ENCODE data around the gene CARMIL1. TPM values are rescaled to one million over a fixed set of nuclear protein-coding genes. Genes with fewer than 3 reads are reported as not detected.

The CARMIL1 gene
- total and polyA plus RNA-seq, 10 donors: 3.7 to 34.8 (median 9.3) TPM

DNA sequence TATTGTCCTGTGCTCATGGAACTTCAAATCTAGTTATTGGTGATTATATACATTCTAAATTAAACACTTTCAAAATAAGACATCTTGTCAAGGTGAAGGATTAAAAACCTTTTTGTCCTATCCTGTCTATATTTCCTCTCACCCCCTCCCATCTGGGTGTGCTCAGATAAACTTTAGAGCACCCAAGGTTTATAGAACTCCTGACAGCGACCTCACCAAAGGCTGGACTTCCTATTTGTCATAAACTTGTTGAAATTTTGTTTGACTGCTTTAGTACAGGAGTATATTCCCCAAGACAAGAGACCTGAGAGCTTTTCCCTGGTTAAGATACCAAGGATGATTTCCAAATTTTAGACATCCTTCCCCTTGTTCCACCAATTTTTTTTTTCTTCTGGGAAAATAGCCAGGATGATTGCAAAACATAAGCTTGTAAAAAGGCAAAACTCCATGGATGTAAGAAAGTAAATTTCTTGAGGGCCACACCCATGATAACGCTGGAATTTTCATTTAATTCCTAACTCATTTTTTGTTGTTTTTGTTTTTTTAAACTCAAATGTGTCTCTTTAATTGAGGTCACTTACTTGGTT lies 33.0 kb downstream of the CARMIL1 start:
- no peak overlapping the region for H3K4me3 ChIP-seq
- peaks cover 0 to 21% (median 15%) of the 10 kb centered on the region in 6 donors for H3K4me1 ChIP-seq
- H3K27ac ChIP-seq: no peak overlapping the region
- TF ChIP-seq POLR2A (IDR thresholded peaks at IDR 0.05) (no peak), POLR2AphosphoS5 (IDR thresholded peaks at IDR 0.05) (no peak)
- TF ChIP-seq, protein P1, sequence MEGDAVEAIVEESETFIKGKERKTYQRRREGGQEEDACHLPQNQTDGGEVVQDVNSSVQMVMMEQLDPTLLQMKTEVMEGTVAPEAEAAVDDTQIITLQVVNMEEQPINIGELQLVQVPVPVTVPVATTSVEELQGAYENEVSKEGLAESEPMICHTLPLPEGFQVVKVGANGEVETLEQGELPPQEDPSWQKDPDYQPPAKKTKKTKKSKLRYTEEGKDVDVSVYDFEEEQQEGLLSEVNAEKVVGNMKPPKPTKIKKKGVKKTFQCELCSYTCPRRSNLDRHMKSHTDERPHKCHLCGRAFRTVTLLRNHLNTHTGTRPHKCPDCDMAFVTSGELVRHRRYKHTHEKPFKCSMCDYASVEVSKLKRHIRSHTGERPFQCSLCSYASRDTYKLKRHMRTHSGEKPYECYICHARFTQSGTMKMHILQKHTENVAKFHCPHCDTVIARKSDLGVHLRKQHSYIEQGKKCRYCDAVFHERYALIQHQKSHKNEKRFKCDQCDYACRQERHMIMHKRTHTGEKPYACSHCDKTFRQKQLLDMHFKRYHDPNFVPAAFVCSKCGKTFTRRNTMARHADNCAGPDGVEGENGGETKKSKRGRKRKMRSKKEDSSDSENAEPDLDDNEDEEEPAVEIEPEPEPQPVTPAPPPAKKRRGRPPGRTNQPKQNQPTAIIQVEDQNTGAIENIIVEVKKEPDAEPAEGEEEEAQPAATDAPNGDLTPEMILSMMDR (IDR thresholded peaks at IDR 0.05 in 8 of 11, conservative IDR thresholded peaks at IDR 0.05 in 3 of 11): no peak
- intact Hi-C loops (cut with DNase I; ENCODE audit: low total_unique reads): no loop called here
- no peak for DNase-seq
- H3K36me3 ChIP-seq: no peaks in the 10 kb centered on the region
- no peaks in the 10 kb centered on the region for H3K9me3 ChIP-seq
- no peaks in the 10 kb centered on the region for H3K27me3 ChIP-seq (replicated peaks in 1 of 7)
- WGBS, 5 donors: 21 to 63% (median 48%) methylated on average over 2 of the region's 2 CpGs

DNA sequence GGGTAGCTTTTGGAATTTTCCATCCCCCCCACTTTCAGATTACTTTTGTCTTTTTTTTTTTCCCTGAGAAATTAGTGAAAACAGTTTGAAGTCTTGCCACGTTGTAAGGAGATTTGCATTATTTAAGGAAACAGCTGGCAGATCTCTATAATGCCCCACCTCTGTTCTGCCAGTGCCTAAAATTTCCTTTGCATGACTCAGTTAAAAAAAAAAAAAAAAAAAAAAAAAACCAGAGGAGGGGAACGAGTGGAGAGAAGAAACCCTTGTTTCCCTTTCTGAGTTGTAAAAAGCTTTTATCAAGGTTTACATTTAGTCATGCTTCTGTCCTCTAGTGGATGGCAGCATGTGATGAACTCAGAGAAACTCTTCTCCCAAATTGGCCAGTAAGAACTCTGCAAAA lies 33.5 kb downstream of the CARMIL1 start:
- Histone ChIP-seq H3K4me1 (peaks cover 0 to 21% (median 15%) of the 10 kb centered on the region in 6 donors), H3K27me3 (replicated peaks in 1 of 7) (no peaks in the 10 kb centered on the region), H3K27ac (no peak overlapping the region), H3K4me3 (no peak overlapping the region), H3K36me3 (no peaks in the 10 kb centered on the region), H3K9me3 (no peaks in the 10 kb centered on the region)
- intact Hi-C loops (cut with DNase I; ENCODE audit: low total_unique reads): no loop called here
- TF ChIP-seq POLR2A (IDR thresholded peaks at IDR 0.05) (no peak), POLR2AphosphoS5 (IDR thresholded peaks at IDR 0.05) (no peak)
- TF ChIP-seq, protein P1 (IDR thresholded peaks at IDR 0.05 in 8 of 11, conservative IDR thresholded peaks at IDR 0.05 in 3 of 11): no peak
- no peak for DNase-seq
- 0 to 3% (median 2%) methylated on average over 2 of the region's 2 CpGs for WGBS, 5 donors

DNA sequence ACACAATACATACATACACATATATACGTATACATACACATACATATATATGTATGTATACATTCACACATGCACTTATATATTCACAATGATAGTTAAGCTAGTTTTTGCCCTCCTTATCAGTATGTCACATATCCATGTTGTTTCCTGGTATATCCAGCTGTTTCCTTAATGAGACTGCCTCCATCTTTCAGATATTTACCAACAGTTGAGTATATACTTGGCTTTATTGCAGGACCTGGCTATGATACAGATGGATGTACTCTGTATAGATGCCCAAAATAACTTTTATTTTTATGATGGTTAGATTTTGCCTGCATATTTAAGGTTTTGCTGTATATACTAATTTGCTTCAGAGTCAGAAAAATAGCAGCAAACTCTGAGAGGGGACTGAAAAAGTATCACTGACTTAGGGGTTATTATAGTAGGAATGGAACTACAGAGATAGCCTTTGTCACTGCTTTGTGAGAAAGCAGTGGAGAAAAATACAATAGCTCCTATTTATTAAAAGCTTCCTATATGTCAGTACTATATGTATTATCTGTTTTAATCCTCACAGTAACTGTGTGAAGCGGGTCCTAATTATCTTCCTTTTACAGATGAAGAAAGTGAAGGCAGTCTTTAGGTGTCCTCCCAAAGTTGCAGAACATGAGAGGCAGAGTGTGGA lies 35.5 kb downstream of the CARMIL1 start:
- no peak overlapping the region for H3K4me3 ChIP-seq
- H3K4me1 ChIP-seq: peaks cover 0 to 21% (median 15%) of the 10 kb centered on the region in 6 donors
- no peak overlapping the region for H3K27ac ChIP-seq
- intact Hi-C loops (cut with DNase I; ENCODE audit: low total_unique reads): no loop called here
- no peaks in the 10 kb centered on the region for H3K9me3 ChIP-seq
- no peaks in the 10 kb centered on the region for H3K36me3 ChIP-seq
- no peak for TF ChIP-seq POLR2A (IDR thresholded peaks at IDR 0.05)
- TF ChIP-seq, protein P1 (IDR thresholded peaks at IDR 0.05 in 8 of 11, conservative IDR thresholded peaks at IDR 0.05 in 3 of 11): no peak
- no peak for TF ChIP-seq POLR2AphosphoS5 (IDR thresholded peaks at IDR 0.05)
- no peaks in the 10 kb centered on the region for H3K27me3 ChIP-seq (replicated peaks in 1 of 7)
- DNase-seq: no peak
- WGBS, 5 donors: 82 to 98% (median 92%) methylated on average over 2 of the region's 2 CpGs

Measured in spleen (tissue), 11 donors.